C4-2B (cell line): ENCODE results near the gene LUM.

Experiments
- H3K27ac ChIP-seq: fragments of 450-650 bp; 2 replicates; pipeline ENCODE4 v1.5.1; 2017
- CTCF ChIP-seq: fragments of 450-650 bp; conservative IDR thresholded peaks from 2 replicates; pipeline ENCODE4 v1.5.1; 2017; ENCODE audit warnings: mild to moderate bottlenecking
- ZFX ChIP-seq: fragments of 450-650 bp; IDR thresholded peaks from 2 replicates; pipeline ENCODE4 v1.6.1; 2017

The LUM gene

GRCh38 chr12:91109148-91109564 lies 2.1 kb downstream of the LUM start:
- H3K27ac ChIP-seq: no peak overlapping the region
- TF ChIP-seq ZFX: no peak
- peak; percentile 89 for TF ChIP-seq CTCF

- no peak for TF ChIP-seq ZFX
- no peak for TF ChIP-seq CTCF
Measured at GRCh38 chr12:91108196-91108755, 3.0 kb downstream of the LUM start.

GRCh38 chr12:91106283-91106682 lies 5.0 kb downstream of the LUM start:
- no peak for TF ChIP-seq ZFX
- no peak for TF ChIP-seq CTCF
- H3K27ac ChIP-seq: no peak overlapping the region

More at GRCh38 chr12:91108196-91108755, 3.0 kb downstream of the LUM start:
- no peak overlapping the region for H3K27ac ChIP-seq

GRCh38 chr12:91105807-91106206 lies 5.5 kb downstream of the LUM start:
- TF ChIP-seq ZFX (no peak), CTCF (no peak)
- no peak overlapping the region for H3K27ac ChIP-seq

GRCh38 chr12:91104812-91105466 lies 6.4 kb downstream of the LUM start:
- no peak overlapping the region for H3K27ac ChIP-seq
- no peak for TF ChIP-seq ZFX
- no peak for TF ChIP-seq CTCF

GRCh38 chr12:91103624-91104023 lies 7.7 kb downstream of the LUM start:
- TF ChIP-seq ZFX: no peak
- no peak for TF ChIP-seq CTCF
- no peak overlapping the region for H3K27ac ChIP-seq

- no peak overlapping the region for H3K27ac ChIP-seq
- TF ChIP-seq ZFX (no peak), CTCF (no peak)
Measured at GRCh38 chr12:91103101-91103500, 8.2 kb downstream of the LUM start.
